NCI-H524 (cell line): ENCODE results near the gene HJURP.
A peak's percentile ranks its signal among the peaks of the same experiment; 100 is the strongest.
"Not testable (repeated sequence)": the region's sequence is repeated elsewhere in the genome, so short reads cannot be mapped to it uniquely, and the experiment has no call there.

ENCODE experiments used
- DNase-seq, 2 experiments: peaks; one replicate each; lab custom pipeline; 2025; lab: John Stamatoyannopoulos, UW

HJURP gene

GRCh38 chr2:233854241-233854981 is at the start of gene HJURP:
TSS of gene HJURP (minus strand) at chr2:233854535. CDS start at chr2:233854500, 35 bp downstream.
- peak; percentile 93 to 94 for DNase-seq

GRCh38 chr2:233901884-233902283 is 47.5 kb upstream of the HJURP start:
- DNase-seq, result no peak

- DNase-seq, result peak in 1 of 2 experiments; percentile 5
Observed at GRCh38 chr2:233901367-233901766, 47.0 kb upstream of the HJURP start.

GRCh38 chr2:233896253-233896652 is 41.9 kb upstream of the HJURP start:
- DNase-seq, result not testable (repeated sequence)

GRCh38 chr2:233892793-233893192 is 38.5 kb upstream of the HJURP start:
- no peak for DNase-seq

GRCh38 chr2:233882353-233882752 is 28.0 kb upstream of the HJURP start:
- no peak for DNase-seq

GRCh38 chr2:233872125-233872524 is 17.8 kb upstream of the HJURP start:
- DNase-seq, result not testable (repeated sequence)

GRCh38 chr2:233871432-233871831 is 17.1 kb upstream of the HJURP start:
- no peak for DNase-seq

- DNase-seq, result peak; percentile 22 to 67
Observed at GRCh38 chr2:233867993-233868532, 13.7 kb upstream of the HJURP start, which contains the start of gene MSL3B. TSS of gene MSL3B (minus strand) at chr2:233868386.

- no peak for DNase-seq
Observed at GRCh38 chr2:233866479-233866878, 12.1 kb upstream of the HJURP start.

- peak in 1 of 2 experiments; percentile 4 for DNase-seq
Observed at GRCh38 chr2:233865838-233866237, 11.5 kb upstream of the HJURP start.

- DNase-seq, result no peak
Observed at GRCh38 chr2:233862261-233862768, 8.0 kb upstream of the HJURP start.

- DNase-seq, result no peak
Observed at GRCh38 chr2:233858331-233858730, 4.0 kb upstream of the HJURP start.

GRCh38 chr2:233857511-233858141 is 3.3 kb upstream of the HJURP start:
- no peak for DNase-seq

GRCh38 chr2:233856184-233856583 is 1.8 kb upstream of the HJURP start:
- DNase-seq, result no peak

- no peak for DNase-seq
Observed at GRCh38 chr2:233855345-233855744, 1.0 kb upstream of the HJURP start.

GRCh38 chr2:233853883-233854240 is 473 bp downstream of the HJURP start:
- no peak for DNase-seq

- no peak for DNase-seq
Observed at GRCh38 chr2:233853353-233853752, 982 bp downstream of the HJURP start.

- DNase-seq, result no peak
Observed at GRCh38 chr2:233852056-233852455, 2.3 kb downstream of the HJURP start.

- DNase-seq, result no peak
Observed at GRCh38 chr2:233851169-233851568, 3.2 kb downstream of the HJURP start.

- DNase-seq, result no peak
Observed at GRCh38 chr2:233850745-233851144, 3.6 kb downstream of the HJURP start.

- no peak for DNase-seq
Observed at GRCh38 chr2:233849607-233850271, 4.6 kb downstream of the HJURP start.
